GM13977 (cell line): Measurements from ENCODE around the gene MAP3K2.
A peak's percentile ranks its signal among the peaks of the same experiment; 100 is the strongest.

Experiments used
- DNase-seq: peaks from one replicate; pipeline ENCODE4 v3.0.0; 2012; ENCODE audit warnings: low spot score
- in situ Hi-C: fragments of 300-500 bp; cut with MboI; formaldehyde crosslinking; loops from one replicate; pipeline ENCODE4 v1.12.0; 2022; ENCODE audit warnings: low sequenced_read_pairs, low pct_unique_long_range_greater_than_20kb, mixed read lengths, inconsistent platforms; ENCODE audit not compliant: unreplicated experiment
- TF ChIP-seq, protein P1 (sequence below): IDR thresholded peaks from 2 replicates; pipeline ENCODE4 v1.5.1; 2012; ENCODE audit warnings: mild to moderate bottlenecking, control low read depth; ENCODE audit not compliant: insufficient read depth; ENCODE audit errors: extremely low read depth, missing control alignments

The MAP3K2 gene

DNA sequence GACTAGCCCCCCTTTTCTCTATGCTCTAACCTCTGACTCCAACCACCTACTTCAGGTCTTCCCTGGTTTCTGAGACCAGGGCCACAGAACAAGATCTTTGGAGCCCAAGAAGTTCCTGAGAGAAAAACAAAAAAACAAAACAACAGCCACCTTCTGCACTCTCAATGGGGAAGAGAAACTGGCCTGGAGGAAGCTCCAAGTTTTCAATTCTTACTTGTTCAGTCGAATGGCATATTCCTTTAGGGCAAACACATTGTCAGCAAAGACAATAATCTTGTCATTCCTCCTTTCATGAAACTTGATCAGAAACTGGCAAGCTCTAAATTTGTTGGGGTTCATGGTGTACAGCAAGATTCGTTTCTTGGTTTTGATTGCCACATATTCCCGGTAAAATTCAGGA, 108.8 kb downstream of the MAP3K2 start:
- TF ChIP-seq, protein P1, sequence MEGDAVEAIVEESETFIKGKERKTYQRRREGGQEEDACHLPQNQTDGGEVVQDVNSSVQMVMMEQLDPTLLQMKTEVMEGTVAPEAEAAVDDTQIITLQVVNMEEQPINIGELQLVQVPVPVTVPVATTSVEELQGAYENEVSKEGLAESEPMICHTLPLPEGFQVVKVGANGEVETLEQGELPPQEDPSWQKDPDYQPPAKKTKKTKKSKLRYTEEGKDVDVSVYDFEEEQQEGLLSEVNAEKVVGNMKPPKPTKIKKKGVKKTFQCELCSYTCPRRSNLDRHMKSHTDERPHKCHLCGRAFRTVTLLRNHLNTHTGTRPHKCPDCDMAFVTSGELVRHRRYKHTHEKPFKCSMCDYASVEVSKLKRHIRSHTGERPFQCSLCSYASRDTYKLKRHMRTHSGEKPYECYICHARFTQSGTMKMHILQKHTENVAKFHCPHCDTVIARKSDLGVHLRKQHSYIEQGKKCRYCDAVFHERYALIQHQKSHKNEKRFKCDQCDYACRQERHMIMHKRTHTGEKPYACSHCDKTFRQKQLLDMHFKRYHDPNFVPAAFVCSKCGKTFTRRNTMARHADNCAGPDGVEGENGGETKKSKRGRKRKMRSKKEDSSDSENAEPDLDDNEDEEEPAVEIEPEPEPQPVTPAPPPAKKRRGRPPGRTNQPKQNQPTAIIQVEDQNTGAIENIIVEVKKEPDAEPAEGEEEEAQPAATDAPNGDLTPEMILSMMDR: no peak
- in situ Hi-C loops: no loop called here
- DNase-seq: no peak

DNA sequence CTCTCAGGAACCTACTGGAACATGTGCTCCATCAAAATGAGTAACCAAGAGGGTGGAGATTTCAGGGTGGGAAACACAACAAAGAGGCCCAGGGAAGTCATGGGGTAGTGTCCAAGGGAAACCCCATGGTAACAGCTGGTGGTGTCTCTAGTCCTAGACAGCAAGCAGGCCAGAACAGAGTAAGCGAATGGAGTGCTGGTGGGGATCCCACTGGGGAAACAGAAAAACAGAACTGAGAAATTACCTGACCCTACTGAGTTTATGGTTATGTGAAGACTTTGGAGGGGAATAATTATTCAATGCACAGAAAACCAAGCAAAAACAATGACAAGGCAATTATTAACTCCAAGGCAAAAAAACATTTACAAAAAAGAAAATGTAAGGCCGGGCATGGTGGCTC, 110.7 kb downstream of the MAP3K2 start:
- in situ Hi-C loops: no loop called here
- peak; percentile 29 for DNase-seq
- TF ChIP-seq, protein P1: no peak

DNA sequence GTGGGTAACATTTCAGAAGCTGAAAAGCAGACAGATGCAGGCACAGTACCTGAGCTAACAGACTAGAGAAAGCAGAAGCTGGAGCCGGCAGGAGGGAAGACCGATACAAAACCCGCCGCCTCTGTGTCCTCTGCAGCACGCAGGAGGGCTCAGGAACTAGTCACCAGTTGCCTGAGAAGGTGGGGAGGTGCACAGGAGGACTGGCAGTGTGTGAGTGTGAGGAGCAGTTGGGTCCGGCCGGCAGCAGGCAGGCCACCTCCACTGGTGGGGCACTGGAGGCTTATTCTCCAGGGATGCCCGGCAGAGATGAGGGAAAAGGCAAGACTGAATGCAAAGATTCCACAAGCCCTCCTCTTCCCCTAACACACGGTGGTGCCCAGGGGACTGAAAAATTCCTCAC, 112.0 kb downstream of the MAP3K2 start:
- TF ChIP-seq, protein P1: no peak
- no peak for DNase-seq
- in situ Hi-C loops: no loop called here

DNA sequence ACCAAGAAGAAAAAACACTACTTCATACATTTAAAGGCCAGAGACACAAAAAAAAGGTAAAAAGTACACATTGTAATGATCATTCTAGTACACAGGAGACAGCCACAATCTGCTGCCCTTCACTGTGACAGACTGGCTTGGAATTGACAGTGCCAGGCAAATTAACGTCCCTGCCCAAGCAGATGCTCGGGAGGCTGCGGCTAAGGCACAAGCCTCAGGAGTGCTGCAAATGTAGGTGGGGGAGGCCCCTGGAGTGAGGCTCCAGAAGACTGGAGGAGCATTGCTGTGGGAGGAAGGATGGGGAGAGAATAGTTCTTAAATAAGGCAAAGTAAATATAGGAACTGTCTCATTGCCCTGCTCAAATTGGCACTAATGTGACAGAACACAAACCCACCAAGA, 112.4 kb downstream of the MAP3K2 start:
- no peak for DNase-seq
- in situ Hi-C loops: no loop called here
- TF ChIP-seq, protein P1: no peak

DNA sequence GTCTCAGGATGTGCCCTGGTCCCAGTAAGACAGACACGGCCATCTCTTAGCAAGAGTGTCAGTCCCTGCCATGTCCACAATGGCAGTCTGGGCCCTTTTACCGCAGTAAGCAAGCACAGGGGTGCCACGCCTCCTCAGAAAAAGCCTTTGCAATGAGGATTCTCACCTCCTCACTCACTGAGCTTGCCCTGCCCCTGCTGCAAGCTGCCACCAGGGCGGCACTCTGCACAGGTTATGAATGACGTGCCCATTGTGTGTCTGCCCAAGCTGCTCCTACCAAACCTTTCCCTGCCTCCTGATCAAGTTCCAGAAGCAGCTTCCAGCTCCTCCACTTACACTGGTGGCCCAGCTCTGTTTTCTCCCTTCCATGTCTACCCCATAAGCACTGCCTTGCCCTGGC, 117.1 kb downstream of the MAP3K2 start:
- TF ChIP-seq, protein P1: peak; percentile 6
- in situ Hi-C loops: no loop called here
- no peak for DNase-seq

DNA sequence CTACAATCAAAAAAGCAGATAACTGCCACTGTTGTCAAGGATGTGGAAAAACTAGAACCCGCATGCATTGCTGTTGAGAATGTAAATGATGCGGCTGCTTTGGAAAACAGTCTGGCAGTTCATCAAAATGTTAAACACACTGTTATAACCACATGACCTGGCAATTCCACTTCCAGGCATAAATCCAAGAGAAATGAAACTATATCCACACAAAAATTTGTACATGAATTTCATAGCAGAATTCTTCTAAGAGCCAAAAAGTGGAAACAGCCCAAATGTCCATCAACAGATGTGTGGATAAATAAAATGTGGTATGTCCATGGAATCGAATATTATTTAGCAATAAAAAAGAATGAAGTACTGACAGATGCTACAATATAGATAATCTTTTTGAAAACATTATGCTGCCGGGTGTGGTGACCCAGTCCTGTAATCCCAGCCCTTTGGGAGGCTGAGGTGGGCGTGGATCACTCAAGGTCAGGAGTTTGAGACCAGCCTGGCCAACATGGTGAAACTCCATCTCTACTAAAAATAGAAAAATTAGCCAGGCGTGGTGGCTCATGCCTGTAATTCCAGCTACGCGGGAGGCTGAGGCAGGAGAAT, 125.9 kb downstream of the MAP3K2 start:
- DNase-seq: no peak
- in situ Hi-C loops: no loop called here
- TF ChIP-seq, protein P1: no peak
